IPS-11a (cell line): ENCODE results near the gene PRKCB.

Source experiments
- H3K4me3 ChIP-seq: one replicate; pipeline ENCODE4 v1.5.1; 2013; ENCODE audit warnings: low read depth, low read length, control low read depth

The PRKCB gene

GRCh38 chr16:23836078-23836403, 258 bp downstream of the PRKCB start:
- peak overlapping the region; percentile 65 for H3K4me3 ChIP-seq

DNA sequence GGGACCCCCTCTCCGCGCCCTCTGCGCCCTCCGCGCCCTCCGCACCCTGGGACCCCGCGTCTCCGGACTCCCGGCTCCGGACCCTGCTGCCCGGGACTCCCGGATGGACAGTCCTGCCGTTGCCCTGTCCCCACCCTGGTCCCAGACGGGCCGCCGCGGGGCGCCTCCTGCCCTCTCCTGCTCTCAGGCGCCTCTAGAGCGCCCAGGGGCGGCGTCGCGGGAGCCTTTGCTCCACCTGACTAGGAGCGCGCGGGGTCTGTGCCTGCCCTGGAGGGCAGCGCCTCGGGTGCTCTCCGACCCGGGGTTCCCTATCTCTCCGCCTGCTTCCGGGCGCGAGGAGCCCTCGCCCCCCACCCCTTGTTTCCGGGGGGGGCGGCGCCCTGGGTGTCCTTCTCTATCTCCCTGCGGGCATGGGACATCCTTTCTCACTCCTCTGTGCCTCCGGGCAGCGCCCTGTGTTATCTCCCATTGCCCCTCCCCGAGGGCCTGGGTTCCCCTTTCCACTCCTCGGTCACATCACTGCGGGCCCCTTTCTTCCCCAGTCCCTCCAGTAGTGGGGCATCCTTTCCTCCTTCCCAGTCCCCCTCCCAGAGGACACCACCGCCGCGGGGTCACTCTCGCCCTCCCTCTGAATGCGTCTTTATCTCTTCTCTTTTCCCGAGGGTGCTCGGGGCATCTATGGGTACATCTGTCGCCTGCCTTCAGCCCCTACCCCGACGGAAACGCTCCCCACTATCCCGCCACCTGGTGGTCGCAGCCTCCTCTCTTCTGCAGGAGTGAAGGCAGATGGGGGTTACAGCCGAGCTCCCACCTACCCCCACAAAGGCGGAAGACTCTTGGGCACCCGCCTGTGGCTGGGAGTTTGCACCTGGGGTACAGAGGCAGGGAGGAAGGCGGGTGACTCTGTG, 875 bp downstream of the PRKCB start:
- peak overlapping the region; percentile 65 for H3K4me3 ChIP-seq

GRCh38 chr16:23837553-23838308, 1.9 kb downstream of the PRKCB start:
- no peak overlapping the region for H3K4me3 ChIP-seq

GRCh38 chr16:23838485-23839142, 2.8 kb downstream of the PRKCB start:
- H3K4me3 ChIP-seq: no peak overlapping the region

DNA sequence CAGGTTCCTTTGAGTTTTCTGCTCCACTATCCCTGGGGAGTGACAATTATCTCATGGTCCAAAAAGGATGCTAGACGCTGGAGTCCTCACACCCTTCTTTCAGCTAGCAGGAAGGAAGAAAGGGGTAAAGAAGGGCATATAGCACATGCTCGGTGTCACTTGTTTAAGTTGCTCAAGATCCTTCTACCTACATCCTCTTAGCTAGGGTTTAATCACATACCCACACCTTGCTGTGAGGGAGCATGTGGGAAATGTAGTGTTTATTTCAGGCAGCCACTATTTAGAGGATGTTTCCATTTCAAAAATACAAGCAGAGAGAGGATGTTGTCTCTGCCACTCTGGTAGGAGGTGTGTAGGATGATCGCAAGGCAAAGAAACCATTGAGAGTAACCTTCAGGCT, 4.5 kb downstream of the PRKCB start:
- H3K4me3 ChIP-seq: no peak overlapping the region

- H3K4me3 ChIP-seq: no peak overlapping the region
Observed at GRCh38 chr16:23842137-23842600, 6.4 kb downstream of the PRKCB start.

- H3K4me3 ChIP-seq: no peak overlapping the region
Observed at GRCh38 chr16:23843143-23843542, 7.4 kb downstream of the PRKCB start.

GRCh38 chr16:23847251-23847650, 11.5 kb downstream of the PRKCB start:
- no peak overlapping the region for H3K4me3 ChIP-seq

DNA sequence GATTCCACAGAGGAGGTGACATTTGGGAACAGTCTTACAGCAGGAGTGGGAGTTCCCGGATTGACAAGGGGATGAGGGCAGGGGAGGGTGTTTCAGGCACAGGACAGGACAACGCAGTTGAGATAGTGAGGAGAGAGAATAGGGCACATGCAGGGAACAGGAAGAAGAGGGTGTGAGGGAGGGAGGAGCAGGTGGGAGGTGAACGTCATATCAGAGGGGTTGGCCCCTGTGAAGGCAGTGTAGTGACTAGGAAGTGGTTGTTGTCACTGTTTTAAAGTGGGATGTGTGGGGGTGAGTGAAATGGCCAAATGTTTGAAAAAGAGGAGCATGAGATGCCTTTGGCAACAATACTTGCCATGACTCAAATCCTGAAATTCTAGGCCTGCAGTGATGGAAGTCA, 12.2 kb downstream of the PRKCB start:
- H3K4me3 ChIP-seq: no peak overlapping the region

DNA sequence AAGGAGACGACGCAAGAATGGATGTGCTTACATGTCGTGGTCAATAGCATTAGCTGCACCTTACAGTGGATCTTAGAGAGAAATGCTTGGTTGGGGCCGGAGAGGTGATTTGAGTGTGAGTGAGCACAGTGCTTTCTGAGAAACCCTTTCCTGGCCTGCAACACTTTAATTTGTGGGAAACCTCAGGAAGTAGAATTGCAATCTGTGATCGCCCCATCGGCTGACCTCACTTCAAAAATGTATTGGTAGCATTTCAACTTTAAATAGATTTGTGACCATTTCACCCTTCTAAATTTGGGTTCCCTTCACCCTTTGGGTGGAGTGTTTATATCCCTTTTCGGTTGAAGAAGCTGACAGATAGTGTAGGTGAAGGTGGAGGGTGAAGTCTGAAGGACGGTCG, 13.2 kb downstream of the PRKCB start:
- H3K4me3 ChIP-seq: no peak overlapping the region

- H3K4me3 ChIP-seq: no peak overlapping the region
Observed at GRCh38 chr16:23852794-23853562, 17.2 kb downstream of the PRKCB start.

GRCh38 chr16:23855010-23855409, 19.2 kb downstream of the PRKCB start:
- no peak overlapping the region for H3K4me3 ChIP-seq

DNA sequence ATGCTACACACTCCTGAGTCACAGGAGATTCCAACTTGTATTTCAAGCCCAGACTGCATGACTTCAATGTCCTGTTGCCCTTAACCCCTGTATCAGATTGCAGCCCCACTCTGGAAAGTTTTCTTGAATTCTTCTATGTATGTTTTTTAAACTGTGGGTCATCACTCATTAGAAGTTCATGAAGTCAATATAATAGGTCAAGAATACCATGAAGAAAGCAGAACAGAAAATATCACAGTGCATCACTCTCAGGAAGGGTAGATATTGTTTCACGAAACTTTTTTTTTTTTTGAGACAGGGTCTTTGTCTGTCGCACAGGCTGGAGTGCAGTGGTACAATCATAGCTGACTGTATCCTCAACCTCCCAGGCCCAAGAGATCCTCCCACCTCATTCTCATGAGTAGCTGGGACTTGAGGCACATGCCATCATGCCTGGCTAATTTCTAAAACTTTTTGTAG, 20.5 kb downstream of the PRKCB start:
- no peak overlapping the region for H3K4me3 ChIP-seq

DNA sequence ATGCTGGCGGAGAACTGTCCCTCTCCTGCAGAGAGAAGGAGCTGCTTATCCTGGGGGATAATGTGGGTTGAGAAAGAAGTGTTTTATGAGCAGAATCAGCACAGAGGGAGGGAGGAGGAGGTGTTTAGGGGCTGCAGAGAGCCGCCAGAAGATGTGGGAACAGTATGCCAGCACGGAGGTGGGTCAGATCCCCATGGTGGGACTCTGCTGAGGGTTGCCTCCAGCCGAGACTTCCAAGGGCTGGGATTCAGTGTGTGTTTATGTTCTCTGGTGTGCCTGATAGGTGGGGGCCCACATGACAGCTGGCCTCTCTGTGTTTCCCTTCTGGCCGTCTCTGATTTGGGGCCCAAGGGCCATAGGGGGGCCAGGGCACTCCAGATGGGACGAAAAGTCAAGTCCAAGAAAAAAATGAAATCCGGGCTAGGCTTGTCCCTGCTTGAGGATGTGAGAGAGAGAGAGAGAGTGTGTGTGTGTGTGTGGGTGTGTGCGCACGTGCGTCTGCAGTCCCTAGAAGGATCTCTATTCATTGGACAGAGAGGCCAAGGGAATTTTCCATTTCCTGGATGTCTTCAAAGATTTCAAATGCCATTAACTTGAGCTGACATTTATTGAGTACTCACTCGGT, 21.6 kb downstream of the PRKCB start:
- no peak overlapping the region for H3K4me3 ChIP-seq

- no peak overlapping the region for H3K4me3 ChIP-seq
Observed at GRCh38 chr16:23857881-23858269, 22.1 kb downstream of the PRKCB start.

DNA sequence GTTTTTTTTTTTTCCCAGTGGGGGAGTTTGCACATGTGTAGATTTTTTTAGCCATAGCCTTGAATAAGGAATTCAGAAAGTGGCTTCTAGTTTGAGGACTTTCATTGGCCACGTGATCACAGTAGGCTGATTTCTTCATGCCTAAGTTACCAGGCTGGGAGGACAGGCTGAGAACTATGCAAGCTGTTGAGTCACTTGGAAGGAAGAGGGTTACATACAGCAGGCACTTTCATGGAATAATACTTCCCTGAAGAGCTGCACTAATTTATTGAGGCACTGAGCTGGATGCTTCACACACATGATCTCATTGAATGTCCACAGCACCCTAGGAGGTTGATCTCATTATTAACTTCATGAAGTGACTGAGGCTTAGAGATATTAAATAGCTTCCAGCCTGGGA, 22.8 kb downstream of the PRKCB start:
- H3K4me3 ChIP-seq: no peak overlapping the region

DNA sequence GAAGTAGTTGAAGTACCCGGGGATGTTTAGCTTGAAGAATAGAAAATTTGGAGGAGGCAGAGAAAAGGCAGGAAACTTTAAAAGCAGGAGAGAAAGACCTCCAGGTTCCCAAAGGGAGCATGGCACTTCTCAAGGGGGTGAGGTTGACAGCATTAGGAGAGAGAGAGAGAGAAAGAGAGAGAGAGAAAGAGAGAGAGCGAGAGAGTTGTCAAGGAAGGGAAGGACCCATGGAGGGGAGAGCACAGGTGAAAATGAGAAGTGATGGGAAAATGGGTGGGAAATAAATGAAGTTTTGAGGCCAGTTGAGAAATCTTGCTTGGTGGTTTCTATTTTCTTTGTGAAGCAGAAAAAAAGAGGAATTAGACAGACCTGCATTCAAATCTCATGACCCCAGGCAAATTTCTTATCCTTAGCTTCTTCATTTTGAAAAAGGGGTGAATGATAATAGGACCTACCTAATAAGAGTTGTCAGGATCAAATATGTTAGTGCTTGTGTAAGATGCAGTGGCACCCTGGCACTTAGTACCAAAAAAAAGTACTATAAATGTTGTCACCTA, 24.0 kb downstream of the PRKCB start:
- no peak overlapping the region for H3K4me3 ChIP-seq

- H3K4me3 ChIP-seq: no peak overlapping the region
Observed at GRCh38 chr16:23861874-23862273, 26.1 kb downstream of the PRKCB start.

GRCh38 chr16:23862556-23862955, 26.8 kb downstream of the PRKCB start:
- no peak overlapping the region for H3K4me3 ChIP-seq
